Keratinocyte (primary cell): ENCODE measurements around the gene SARNP. TPM values are rescaled to one million over a fixed set of nuclear protein-coding genes. Genes with fewer than 3 reads are reported as not detected.

Source experiments
- DNase-seq: peaks from one replicate; pipeline ENCODE4 v3.0.0-alpha.2; 2011; ENCODE audit warnings: low read depth, missing footprints, low spot score
- FAIRE-seq: peaks from 2 replicates; lab custom pipeline; 2011; peaks lifted over from hg19 to GRCh38; lab: Jason Lieb, UNC
- H2AFZ ChIP-seq: 2 replicates; pipeline ENCODE4 v1.6.0; 2012; ENCODE audit warnings: low read length, control low read depth, inconsistent platforms; ENCODE audit not compliant: control insufficient read depth
- H3K27ac ChIP-seq: 2 replicates; pipeline ENCODE4 v1.5.1; 2011; ENCODE audit warnings: low read length; ENCODE audit not compliant: control insufficient read depth, insufficient read depth
- H3K27me3 ChIP-seq: 3 replicates; pipeline ENCODE4 v1.6.0; 2011; ENCODE audit warnings: low read length; ENCODE audit not compliant: control insufficient read depth, insufficient read depth; ENCODE audit errors: extremely low read depth
- H3K36me3 ChIP-seq, 2 experiments: 2 replicates in 1 of 2; 3 replicates in 1 of 2; pipeline ENCODE4 v1.5.1; 2011; ENCODE audit warnings: low read length in 2 of 2, mild to moderate bottlenecking in 1 of 2; ENCODE audit not compliant: control insufficient read depth in 2 of 2, insufficient read depth in 2 of 2; ENCODE audit errors: extremely low read depth in 1 of 2
- H3K4me1 ChIP-seq: 3 replicates; pipeline ENCODE4 v1.5.1; 2011; ENCODE audit warnings: low read length; ENCODE audit not compliant: control insufficient read depth, insufficient read depth; ENCODE audit errors: extremely low read depth
- H3K4me2 ChIP-seq: 3 replicates; pipeline ENCODE4 v1.6.0; 2011; ENCODE audit warnings: low read depth, low read length; ENCODE audit not compliant: control insufficient read depth, insufficient read depth; ENCODE audit errors: extremely low read depth
- H3K4me3 ChIP-seq, 3 experiments: fragments of 200-600 bp in 1 of 3; sonication (generic) in 1 of 3; 2 replicates in 2 of 3; 3 replicates in 1 of 3; pipeline ENCODE4 v1.5.1; 2011 to 2016; ENCODE audit warnings: low read length in 3 of 3, mild to moderate bottlenecking in 3 of 3, control low read depth in 2 of 3, inconsistent platforms in 1 of 3, low read depth in 1 of 3, mixed read lengths in 1 of 3, mixed run types in 1 of 3, moderate library complexity in 1 of 3; ENCODE audit not compliant: control insufficient read depth in 2 of 3, insufficient read depth in 2 of 3; ENCODE audit errors: extremely low read depth in 1 of 3
- H3K79me2 ChIP-seq: 2 replicates; pipeline ENCODE4 v1.6.0; 2012; ENCODE audit warnings: low read length; ENCODE audit not compliant: control insufficient read depth, insufficient read depth
- H3K9ac ChIP-seq: 3 replicates; pipeline ENCODE4 v1.6.0; 2011; ENCODE audit warnings: low read length; ENCODE audit not compliant: control insufficient read depth, insufficient read depth; ENCODE audit errors: extremely low read depth
- H3K9me1 ChIP-seq: 3 replicates; pipeline ENCODE4 v1.6.0; 2011; ENCODE audit warnings: low read length; ENCODE audit not compliant: control insufficient read depth, insufficient read depth; ENCODE audit errors: extremely low read depth
- H3K9me3 ChIP-seq: 2 replicates; pipeline ENCODE4 v1.5.1; 2012; ENCODE audit warnings: low read depth, low read length; ENCODE audit not compliant: control insufficient read depth
- H4K20me1 ChIP-seq: 3 replicates; pipeline ENCODE4 v1.6.0; 2011; ENCODE audit warnings: low read length; ENCODE audit not compliant: control insufficient read depth, insufficient read depth; ENCODE audit errors: extremely low read depth
- CTCF ChIP-seq, 3 experiments: IDR thresholded peaks in 1 of 3; conservative IDR thresholded peaks in 1 of 3; optimal IDR thresholded peaks in 1 of 3; 2 replicates in 2 of 3; 3 replicates in 1 of 3; pipeline versions ENCODE3 to v1.5.1; 2011; ENCODE audit warnings: low read length in 3 of 3, mild to moderate bottlenecking in 3 of 3, moderate library complexity in 2 of 3, control low read depth in 1 of 3, inconsistent platforms in 1 of 3; ENCODE audit not compliant: insufficient read depth in 2 of 3; ENCODE audit errors: extremely low read depth in 1 of 3
- EZH2 ChIP-seq: IDR thresholded peaks from one replicate; pipeline ENCODE4 v1.6.1; 2012; ENCODE audit warnings: inconsistent platforms, mild to moderate bottlenecking, low read length, moderate library complexity
- dilution Hi-C: fragments of 300-500 bp; cut with MboI; formaldehyde crosslinking; loops from one replicate; pipeline ENCODE4 v1.7.0; 2020; ENCODE audit warnings: low sequenced_read_pairs; ENCODE audit not compliant: extremely low pct_ligation_motif_present
- polyA plus RNA-seq, 5 experiments: library from polyadenylated mRNA; depleted of rRNA in 3 of 5; stranded (reverse) in 3 of 5; stranded (forward) in 1 of 5; unstranded in 1 of 5; fragments of >200 nt; gene quantifications; 1 replicate in 1 of 5; 2 replicates in 3 of 5; 3 replicates in 1 of 5; pipeline versions ENCODE4 v1.2.1 to v1.2.3, GENCODE V29; 2011 to 2012; ENCODE audit warnings: missing spikeins in 2 of 5, low read depth in 1 of 5, low replicate concordance in 1 of 5

SARNP gene
- polyA plus RNA-seq, 1 donor (not counting 4 experiments of a cell fraction or from before 2014, with no cell fraction given) = 168 TPM

DNA sequence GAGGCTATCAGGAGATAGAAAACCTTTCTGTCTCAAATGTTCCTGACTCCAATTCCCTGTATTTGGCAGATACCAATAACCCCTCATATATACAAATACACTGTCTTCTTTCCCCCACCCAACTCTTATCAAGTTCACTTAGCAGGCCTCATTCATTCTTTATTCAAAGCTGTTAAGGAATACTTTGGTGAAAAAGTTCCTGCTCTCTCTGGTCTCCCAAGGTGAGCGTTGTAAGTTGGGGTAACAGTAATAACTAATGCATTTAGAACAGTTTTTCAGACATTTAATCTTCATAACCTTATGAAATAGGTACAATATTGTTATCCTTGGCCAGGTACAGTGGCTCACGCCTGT is 78.5 kb downstream of the SARNP start:
- Histone ChIP-seq H4K20me1 (no peaks in the 10 kb centered on the region), H3K4me1 (peaks cover 11% of the 10 kb centered on the region), H3K36me3 (no peaks in the 10 kb centered on the region), H3K9ac (no peak overlapping the region), H3K4me3 (peak overlapping the region in 1 of 3 experiments; percentile 75), H3K9me3 (no peaks in the 10 kb centered on the region), H3K4me2 (peak overlapping the region; percentile 81), H3K9me1 (no peaks in the 10 kb centered on the region), H3K27me3 (no peaks in the 10 kb centered on the region), H3K27ac (no peak overlapping the region), H2AFZ (no peak overlapping the region), H3K79me2 (no peaks in the 10 kb centered on the region)
- TF ChIP-seq CTCF (optimal IDR thresholded peaks at IDR 0.05 in 1 of 3, IDR thresholded peaks at IDR 0.05 in 1 of 3, conservative IDR thresholded peaks at IDR 0.05 in 1 of 3; ENCODE audit: extremely low read depth in 1 of 3, insufficient read depth in 2 of 3, low read length in 3 of 3) (no peak), EZH2 (no peak)
- DNase-seq = no peak
- no peak for FAIRE-seq
- dilution Hi-C loops = no loop called here

- dilution Hi-C loops = no loop called here
- peak; percentile 68 for FAIRE-seq
- Histone ChIP-seq H3K27me3 (no peaks in the 10 kb centered on the region), H3K4me2 (peak overlapping the region; percentile 81), H2AFZ (peak overlapping the region; percentile 57), H4K20me1 (no peaks in the 10 kb centered on the region), H3K4me1 (peaks cover 9% of the 10 kb centered on the region), H3K27ac (no peak overlapping the region), H3K4me3 (peak overlapping the region; percentile 28 to 75 (median 57)), H3K9me3 (no peaks in the 10 kb centered on the region), H3K36me3 (no peaks in the 10 kb centered on the region), H3K9me1 (no peaks in the 10 kb centered on the region), H3K79me2 (no peaks in the 10 kb centered on the region), H3K9ac (peak overlapping the region; percentile 46)
- TF ChIP-seq CTCF (optimal IDR thresholded peaks at IDR 0.05 in 1 of 3, IDR thresholded peaks at IDR 0.05 in 1 of 3, conservative IDR thresholded peaks at IDR 0.05 in 1 of 3; ENCODE audit: extremely low read depth in 1 of 3, insufficient read depth in 2 of 3, low read length in 3 of 3) = peak; percentile 56 to 85 (median 59)
- TF ChIP-seq EZH2 = no peak
- no peak for DNase-seq
Measured at GRCh38 chr12:55738123-55739024, 79.2 kb downstream of the SARNP start.
